ENCODE measurements around the gene PPP6R2.
"Not testable (repeated sequence)": the region's sequence is repeated elsewhere in the genome, so short reads cannot be mapped to it uniquely, and the experiment has no call there.

Gene PPP6R2

GRCh38 chr22:50400931-50401330 is 57.8 kb downstream of the PPP6R2 start:
- no peak for DNase-seq (ENCODE audit: low read depth)

DNA sequence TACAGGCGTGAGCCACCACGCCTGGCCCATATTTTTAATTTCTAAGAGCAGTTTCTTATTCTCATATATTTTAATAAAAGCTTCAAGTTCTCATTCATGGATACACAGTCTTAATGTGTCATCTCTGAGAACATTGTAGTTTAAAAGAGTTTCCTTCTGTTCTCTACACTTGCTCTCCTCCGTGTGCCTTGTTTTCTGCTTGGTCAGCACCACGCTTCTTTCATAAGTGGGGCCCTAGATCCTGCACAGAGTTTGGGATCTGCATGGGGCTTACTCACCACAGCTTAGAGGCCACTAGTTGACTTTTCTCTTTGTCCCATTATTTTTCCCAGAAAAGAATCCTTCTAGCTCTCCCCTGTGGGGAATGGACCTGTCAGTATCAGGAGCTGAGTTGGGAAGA is 58.8 kb downstream of the PPP6R2 start:
- no peak for DNase-seq (ENCODE audit: low read depth)

GRCh38 chr22:50403701-50404101 is 60.6 kb downstream of the PPP6R2 start:
- DNase-seq (ENCODE audit: low read depth) = no peak

DNA sequence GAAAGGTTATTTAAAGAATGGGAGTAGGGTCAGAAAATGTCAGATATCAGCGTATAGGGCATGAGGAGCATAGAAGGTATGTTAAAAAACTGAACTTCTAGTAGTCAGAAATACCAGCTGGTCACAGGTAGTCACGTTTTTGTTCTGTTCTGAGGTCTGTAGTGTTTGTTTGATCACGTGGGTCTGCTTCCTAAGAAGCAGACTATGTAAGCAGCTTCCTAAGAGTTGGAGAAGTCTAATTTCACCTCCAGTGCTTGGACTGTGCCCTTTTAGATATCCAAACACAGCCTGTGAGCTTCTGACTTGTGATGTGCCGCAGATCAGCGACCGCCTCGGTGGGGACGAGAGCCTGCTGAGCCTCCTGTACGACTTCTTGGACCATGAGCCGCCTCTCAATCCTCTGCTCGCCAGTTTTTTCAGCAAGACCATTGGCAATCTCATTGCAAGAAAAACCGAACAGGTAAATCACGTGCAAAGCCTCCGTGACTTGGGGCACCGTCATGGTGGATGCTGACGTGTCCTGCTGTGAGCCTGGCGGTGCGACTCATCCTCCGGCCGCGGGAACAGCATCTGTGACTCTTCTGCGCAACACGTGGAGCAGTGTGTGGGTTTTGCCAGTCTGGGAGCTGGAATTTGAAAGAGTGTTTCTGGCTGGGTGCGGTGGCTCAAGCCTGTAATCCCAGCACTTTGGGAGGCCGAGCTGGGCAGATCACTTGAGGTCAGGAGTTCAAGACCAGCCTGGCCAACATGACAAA is 63.5 kb downstream of the PPP6R2 start:
- DNase-seq (ENCODE audit: low read depth) = no peak

DNA sequence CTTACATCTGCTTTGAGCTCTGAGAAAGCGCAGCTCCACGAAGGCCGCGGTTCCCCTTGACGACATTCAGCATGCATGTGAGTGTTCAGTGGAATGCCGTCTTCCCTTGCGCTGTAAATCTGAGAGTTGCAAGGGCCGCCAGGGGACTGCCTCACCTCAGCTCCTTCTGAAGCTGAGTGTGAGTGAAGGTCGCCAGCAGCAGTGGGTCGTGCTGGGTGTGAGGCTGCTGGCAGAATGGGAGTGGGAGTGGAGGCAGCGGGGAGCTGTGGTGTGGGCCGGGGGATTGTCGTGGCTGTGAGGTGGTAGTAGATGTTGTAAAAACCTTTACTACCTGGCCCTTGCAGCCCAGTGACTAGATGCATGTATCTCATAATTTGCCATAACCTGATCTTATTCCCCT is 65.2 kb downstream of the PPP6R2 start:
- DNase-seq (ENCODE audit: low read depth) = no peak

DNA sequence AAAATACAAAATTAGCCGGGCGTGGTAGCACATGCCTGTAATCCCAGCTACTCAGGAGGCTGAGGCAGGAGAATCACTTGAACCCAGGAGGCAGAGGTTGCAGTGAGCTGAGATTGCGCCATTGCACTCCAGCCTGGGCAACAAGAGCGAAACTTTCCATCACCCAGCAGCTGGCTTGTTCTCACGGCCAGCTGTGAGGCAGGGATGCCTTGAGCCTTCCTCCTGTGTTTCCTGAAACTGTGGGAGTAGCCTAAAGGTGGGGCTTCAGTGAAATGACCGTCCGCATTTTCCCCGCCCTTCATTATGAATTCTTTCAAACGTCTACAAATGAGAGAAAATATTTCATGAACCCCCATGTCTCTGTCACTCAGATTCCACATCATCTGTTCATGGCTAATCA is 65.8 kb downstream of the PPP6R2 start:
- DNase-seq (ENCODE audit: low read depth) = not testable (repeated sequence)

GRCh38 chr22:50414476-50415248 is 71.5 kb downstream of the PPP6R2 start:
- no peak for DNase-seq (ENCODE audit: low read depth)

GRCh38 chr22:50415426-50415825 is 72.3 kb downstream of the PPP6R2 start:
- DNase-seq (ENCODE audit: low read depth) = no peak

GRCh38 chr22:50416996-50417395 is 73.9 kb downstream of the PPP6R2 start:
- no peak for DNase-seq (ENCODE audit: low read depth)

DNA sequence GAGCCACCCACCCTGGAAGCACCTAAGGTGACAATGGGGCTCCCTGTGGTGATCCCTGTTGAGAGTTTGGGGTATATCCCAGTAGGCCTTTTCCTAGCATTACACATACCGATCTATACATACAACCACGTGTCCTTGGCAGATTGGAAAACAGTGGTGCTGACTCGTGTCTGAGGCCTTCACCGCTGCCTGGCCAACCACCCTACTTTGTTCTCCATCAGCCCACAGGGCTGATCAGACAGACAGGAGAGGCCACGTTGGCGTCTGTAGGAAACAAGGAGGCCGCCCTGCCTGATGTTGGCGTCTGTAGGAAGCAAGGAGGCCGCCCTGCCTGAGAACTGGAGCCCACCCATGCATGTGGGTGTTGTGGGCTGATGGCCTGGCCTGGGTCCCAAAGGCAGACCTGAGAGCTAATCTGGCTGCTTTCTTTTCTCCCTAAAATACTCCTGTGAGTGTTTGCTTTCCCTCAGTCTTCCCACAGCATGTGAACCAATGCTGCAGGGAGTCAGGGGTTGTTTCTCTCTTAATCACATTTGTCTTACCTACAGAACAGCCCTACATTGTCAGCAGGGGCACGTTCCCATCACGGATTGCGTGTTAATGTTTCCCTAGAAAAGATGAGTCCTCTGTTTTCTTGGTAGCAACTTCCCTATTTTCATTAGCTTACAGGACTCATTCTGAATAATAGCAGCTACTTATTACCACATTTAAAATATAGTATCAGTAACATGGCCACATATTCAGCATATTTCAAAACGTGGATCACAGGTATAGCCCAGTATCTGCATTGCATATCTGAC is 74.5 kb downstream of the PPP6R2 start:
- no peak for DNase-seq (ENCODE audit: low read depth)

DNA sequence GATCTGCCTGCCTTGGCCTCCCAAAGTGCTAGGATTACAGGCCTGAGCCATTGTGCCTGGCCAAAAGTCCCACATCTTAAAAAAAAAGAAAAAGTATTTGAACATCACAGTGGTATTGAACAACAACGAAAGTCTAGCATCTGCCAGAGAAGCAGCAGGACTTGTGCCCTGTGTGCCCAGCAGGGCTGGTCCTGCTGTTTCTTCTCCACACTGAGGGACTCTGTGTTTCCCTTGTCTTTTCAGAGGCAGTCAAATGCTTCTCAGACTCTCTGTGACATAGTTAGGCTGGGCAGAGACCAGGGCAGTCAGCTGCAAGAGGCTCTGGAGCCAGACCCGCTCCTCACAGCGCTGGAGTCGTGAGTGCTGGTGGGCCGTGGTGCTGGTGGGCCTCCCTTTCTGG is 75.5 kb downstream of the PPP6R2 start:
- DNase-seq (ENCODE audit: low read depth) = no peak

DNA sequence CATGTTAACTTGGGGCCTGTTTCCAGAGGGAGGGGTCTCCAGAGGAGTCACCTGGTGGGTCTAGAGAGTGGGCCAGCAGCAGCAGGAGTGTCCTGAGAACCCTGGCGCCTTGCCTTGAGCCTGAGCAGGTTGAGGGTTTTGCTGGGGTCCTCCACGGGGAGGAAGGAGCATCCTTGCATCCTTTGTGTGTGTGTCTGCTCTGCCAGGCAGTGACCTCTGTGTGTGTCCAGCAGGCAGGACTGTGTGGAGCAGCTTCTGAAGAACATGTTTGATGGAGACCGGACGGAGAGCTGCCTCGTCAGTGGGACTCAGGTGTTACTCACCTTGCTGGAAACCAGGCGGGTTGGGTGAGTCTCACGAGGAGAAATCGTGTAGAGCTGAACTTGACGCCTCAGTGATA is 76.0 kb downstream of the PPP6R2 start:
- no peak for DNase-seq (ENCODE audit: low read depth)

- no peak for DNase-seq (ENCODE audit: low read depth)
These were observed 76.9 kb downstream of the PPP6R2 start for GRCh38 chr22:50420015-50420414.

- DNase-seq (ENCODE audit: low read depth) = no peak
These were observed 77.5 kb downstream of the PPP6R2 start for GRCh38 chr22:50420581-50420980.

DNA sequence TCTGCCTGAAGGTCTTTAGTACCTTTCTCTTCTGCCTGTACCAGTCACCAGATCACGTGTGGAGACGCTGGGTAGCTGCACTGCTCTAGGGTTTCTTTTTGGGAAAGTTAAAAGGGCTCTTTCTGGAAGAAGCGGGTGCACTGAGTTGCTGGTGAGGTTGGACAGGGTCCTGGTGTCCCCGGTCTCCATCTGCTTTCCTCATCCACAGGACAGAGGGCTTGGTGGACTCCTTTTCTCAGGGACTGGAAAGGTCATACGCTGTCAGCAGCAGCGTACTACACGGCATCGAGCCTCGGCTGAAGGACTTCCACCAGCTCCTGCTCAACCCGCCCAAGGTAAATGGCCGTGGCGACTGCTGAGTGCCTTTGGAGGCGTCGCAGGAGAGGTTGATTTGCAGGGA is 78.9 kb downstream of the PPP6R2 start:
- no peak for DNase-seq (ENCODE audit: low read depth)

GRCh38 chr22:50422961-50423815 is 80.1 kb downstream of the PPP6R2 start:
- DNase-seq (ENCODE audit: low read depth) = no peak

GRCh38 chr22:50423956-50424355 is 80.8 kb downstream of the PPP6R2 start:
- no peak for DNase-seq (ENCODE audit: low read depth)

DNA sequence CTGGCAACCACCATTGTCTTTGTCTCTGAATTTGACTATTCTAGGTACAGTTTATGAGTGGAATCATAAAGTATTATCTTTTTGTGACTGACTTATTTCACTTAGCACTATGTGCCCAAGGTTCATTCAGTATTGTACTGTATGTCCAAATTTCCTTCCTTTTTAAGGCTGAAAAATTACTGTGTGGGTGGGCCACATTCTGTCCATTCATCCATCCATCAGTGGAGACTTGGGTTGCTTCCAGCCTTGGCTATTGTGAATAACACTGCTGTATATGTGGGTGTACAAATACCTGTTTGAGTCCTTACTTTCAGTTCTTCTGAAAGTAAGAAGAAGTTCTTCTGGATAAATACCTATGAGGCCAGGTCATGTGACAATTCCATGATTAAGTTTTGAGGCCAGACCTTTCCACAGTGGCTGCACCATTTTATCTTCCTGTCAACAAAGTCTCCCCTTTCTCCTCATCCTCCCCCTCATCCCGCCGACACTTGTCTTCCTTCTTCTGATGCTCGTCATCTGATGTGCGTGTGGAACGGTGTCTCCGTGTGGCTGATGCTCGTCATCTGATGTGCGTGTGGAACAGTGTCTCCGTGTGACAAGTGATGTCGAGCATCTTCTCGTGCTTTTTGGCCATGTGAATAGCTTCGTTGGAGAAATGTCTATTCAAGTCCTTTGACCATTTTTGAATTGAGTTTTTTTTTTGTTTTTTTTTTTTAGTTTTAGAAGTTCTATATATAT is 82.2 kb downstream of the PPP6R2 start:
- DNase-seq (ENCODE audit: low read depth) = no peak

GRCh38 chr22:50432131-50432876 is 89.2 kb downstream of the PPP6R2 start:
- no peak for DNase-seq (ENCODE audit: low read depth)

GRCh38 chr22:50432877-50433510 is 89.9 kb downstream of the PPP6R2 start:
- not testable (repeated sequence) for DNase-seq (ENCODE audit: low read depth)

Data from T follicular helper cell (primary cell).